ENCODE measurements around the gene MON1A.

- TF ChIP-seq EZH2 (IDR thresholded peaks at IDR 0.05) (no peak), FOXP2 (optimal IDR thresholded peaks at IDR 0.05; ENCODE audit: control extremely low read depth, extremely low read length, insufficient read depth) (no peak), POLR2AphosphoS5 (IDR thresholded peaks at IDR 0.05; ENCODE audit: borderline replicate concordance, low read depth, low read length) (no peak)
Observed at GRCh38 chr3:49876567-49876966, 53.0 kb downstream of the MON1A start.

All from SK-N-MC (cell line).